A549 (cell line): ENCODE results near the gene ANAPC5. TPM values are rescaled to one million over a fixed set of nuclear protein-coding genes. Genes with fewer than 3 reads are reported as not detected.
"Not testable (repeated sequence)": the region's sequence is repeated elsewhere in the genome, so short reads cannot be mapped to it uniquely, and the experiment has no call there.

Source experiments
- ATAC-seq, 2 experiments: fragments of 200-7000 bp in 1 of 2; fragments of >200 bp in 1 of 2; cut with Nextera tagmentation in 1 of 2; cut with Tn5 transposase in 1 of 2; 3 replicates each; pipeline versions ENCODE4 v1.8.0 to v1.9.1; 2018 to 2020; ENCODE audit warnings: mild to moderate bottlenecking in 1 of 2, moderate library complexity in 1 of 2
- CTCF ChIA-PET: fragments of 300-600 bp; sonication (Branson Sonifier 250); formaldehyde crosslinking; extraction: SDS; loops from one replicate; lab custom pipeline; 2021; ENCODE audit warnings: antibody characterized with exemption, inconsistent platforms; lab: Yijun Ruan, JAX
- POLR2A ChIA-PET: fragments of 350-600 bp; formaldehyde crosslinking; extraction: SDS; loops from one replicate; lab custom pipeline; 2021; ENCODE audit warnings: antibody characterized with exemption, inconsistent platforms; lab: Yijun Ruan, JAX
- DNase-seq, 2 experiments: peaks; one replicate each; pipeline versions ENCODE4 v3.0.0 to v3.0.0-alpha.2; 2011 to 2016; ENCODE audit warnings: low read depth in 1 of 2, low spot score in 1 of 2
- FAIRE-seq: peaks from 2 replicates; lab custom pipeline; 2011; peaks lifted over from hg19 to GRCh38; lab: Jason Lieb, UNC
- H3K27ac ChIP-seq, 2 experiments: fragments of >200 bp; sonication (Bioruptor Twin); formaldehyde crosslinking; 3 replicates each; pipeline ENCODE4 v1.5.1; 2016 to 2017
- H3K4me1 ChIP-seq: fragments of >200 bp; sonication (Bioruptor Twin); formaldehyde crosslinking; 3 replicates; pipeline ENCODE4 v1.6.1; 2016
- H3K4me2 ChIP-seq: fragments of >200 bp; sonication (Bioruptor Twin); formaldehyde crosslinking; 3 replicates; pipeline ENCODE4 v1.6.1; 2016
- H3K4me3 ChIP-seq: fragments of >200 bp; sonication (Bioruptor Twin); formaldehyde crosslinking; 3 replicates; pipeline ENCODE4 v1.5.1; 2016
- H3K9me3 ChIP-seq: fragments of >200 bp; sonication (Bioruptor Twin); formaldehyde crosslinking; 3 replicates; pipeline ENCODE4 v1.6.1; 2016
- CTCF ChIP-seq: fragments of >200 bp; sonication (Bioruptor Twin); formaldehyde crosslinking; IDR thresholded peaks from 3 replicates; pipeline ENCODE4 v1.5.1; 2016
- EHMT2 ChIP-seq: fragments of 200-600 bp; sonication (generic); IDR thresholded peaks from 2 replicates; pipeline ENCODE4 v1.6.1; 2016; ENCODE audit warnings: antibody characterized with exemption, low read depth, mild to moderate bottlenecking, moderate library complexity
- GATA3 ChIP-seq: IDR thresholded peaks from 2 replicates; pipeline ENCODE4 v1.6.1; 2012; ENCODE audit warnings: borderline replicate concordance
- HES2 ChIP-seq: fragments of >200 bp; sonication (Bioruptor Twin); formaldehyde crosslinking; IDR thresholded peaks from 2 replicates; pipeline ENCODE4 v1.6.1; 2016
- HOXB13 ChIP-seq: fragments of 250-450 bp; sonication (Bioruptor Pico); IDR thresholded peaks from 2 replicates; pipeline ENCODE4 v1.5.0; 2020; ENCODE audit warnings: low read depth, mild to moderate bottlenecking, moderate library complexity
- HOXB5 ChIP-seq: fragments of 250-450 bp; sonication (Bioruptor Pico); IDR thresholded peaks from 2 replicates; pipeline ENCODE4 v1.5.0; 2020; ENCODE audit warnings: mild to moderate bottlenecking, moderate library complexity
- JUNB ChIP-seq: fragments of >200 bp; sonication (Bioruptor Twin); formaldehyde crosslinking; IDR thresholded peaks from 2 replicates; pipeline ENCODE4 v1.6.1; 2016
- KDM5A ChIP-seq: fragments of 200-600 bp; sonication (generic); IDR thresholded peaks from 2 replicates; pipeline ENCODE4 v1.6.1; 2016; ENCODE audit warnings: antibody characterized with exemption, mild to moderate bottlenecking
- MAFK ChIP-seq: fragments of 450-650 bp; IDR thresholded peaks from 2 replicates; pipeline ENCODE4 v1.6.1; 2014; ENCODE audit not compliant: partially characterized antibody
- MAX ChIP-seq: IDR thresholded peaks from 2 replicates; pipeline ENCODE4 v1.6.1; 2012
- NFE2L2 ChIP-seq: fragments of 150-350 bp; conservative IDR thresholded peaks from 2 replicates; pipeline ENCODE4 v1.6.1; 2014; ENCODE audit warnings: low read length
- NPAS2 ChIP-seq: fragments of 250-450 bp; sonication (Bioruptor Pico); IDR thresholded peaks from 2 replicates; pipeline ENCODE4 v1.8.0; 2022; ENCODE audit warnings: mild to moderate bottlenecking, moderate library complexity, borderline replicate concordance
- RNF2 ChIP-seq: fragments of 200-600 bp; sonication (generic); IDR thresholded peaks from 2 replicates; pipeline ENCODE4 v1.6.1; 2016; ENCODE audit warnings: low read depth, mild to moderate bottlenecking, antibody characterized with exemption, moderate library complexity, borderline replicate concordance
- ZC3H11A ChIP-seq: fragments of 450-650 bp; IDR thresholded peaks from 2 replicates; pipeline ENCODE4 v1.6.1; 2014; ENCODE audit warnings: antibody characterized with exemption, mild to moderate bottlenecking
- WGBS: methylation state at CpG from one replicate; pipeline ENCODE4 v1.1.6; 2017; ENCODE audit errors: missing lambda C conversion rate; 5-methylcytosine and 5-hydroxymethylcytosine counted together
- polyA plus RNA-seq, 4 experiments: library from polyadenylated mRNA; depleted of rRNA in 3 of 4; stranded (reverse); fragments of >200 nt; fragmentation: RNase III in 1 of 4; extraction: RNeasy Plus Mini Kit Qiagen cat#74134 plus additional on column Dnase treatment in 1 of 4; gene quantifications; 2 replicates in 3 of 4; 3 replicates in 1 of 4; pipeline ENCODE4 v1.2.3, GENCODE V29; 2011 to 2017

Gene ANAPC5
- polyA plus RNA-seq, 2 of the 4 experiments (the other 2 are of a cell fraction): 91.6 to 225 TPM

- TF ChIP-seq ZC3H11A (no peak), KDM5A (no peak), GATA3 (no peak)
Measured at GRCh38 chr12:121391619-121392324, 39.6 kb upstream of the ANAPC5 start (continued).

GRCh38 chr12:121390856-121391255 is 38.6 kb upstream of the ANAPC5 start:
- ChIA-PET POLR2A (no interaction called here), CTCF (no interaction called here)
- Histone ChIP-seq H3K9me3 (no peaks in the 10 kb centered on the region), H3K4me3 (no peak overlapping the region), H3K4me2 (no peak overlapping the region), H3K4me1 (peaks cover 7% of the 10 kb centered on the region; the same call in 2 of the 3 replicates), H3K27ac (no peak overlapping the region)
- no peak for DNase-seq
- no peak for ATAC-seq
- no peak for TF ChIP-seq RNF2
- TF ChIP-seq EHMT2: no peak
- no peak for TF ChIP-seq JUNB
- no peak for TF ChIP-seq MAFK
- no peak for TF ChIP-seq HOXB5 (CRISPR knock-in tag)
- TF ChIP-seq CTCF: no peak
- no peak for TF ChIP-seq HES2
- TF ChIP-seq NPAS2 (CRISPR knock-in tag): no peak
- no peak for TF ChIP-seq ZC3H11A
- no peak for TF ChIP-seq HOXB13 (CRISPR knock-in tag)
- no peak for TF ChIP-seq MAX
- WGBS: 80% methylated on average over 2 of the region's 2 CpGs
- FAIRE-seq: no peak

GRCh38 chr12:121388421-121388981 is 36.3 kb upstream of the ANAPC5 start:
- DNase-seq (peak in 1 of 2 experiments; percentile 32), FAIRE-seq (no peak), ATAC-seq (peak; percentile 56 to 62; a peak in 5 of 6 replicates)
- TF ChIP-seq JUNB (no peak), NFE2L2 (peak; percentile 65), MAFK (peak; percentile 47)
- ChIA-PET POLR2A (no interaction called here), CTCF (interaction anchor here (1.2 to 1.6 kb wide), 3 partner anchors 11 to 54 kb away, joined by 3 to 7 read pairs (median 3); no protein-coding TSS in a partner anchor)
- H3K4me1 ChIP-seq: peaks cover 7% of the 10 kb centered on the region; the same call in 2 of the 3 replicates
- WGBS: 61% methylated on average over 5 of the region's 5 CpGs
- no peaks in the 10 kb centered on the region for H3K9me3 ChIP-seq
- peak overlapping the region in 1 of 2 experiments; percentile 14; a peak in 1 of 6 replicates for H3K27ac ChIP-seq
- H3K4me2 ChIP-seq: 0 out of 3 replicates have a peak overlapping the region, but pooled peaks have one; percentile 29
- no peak overlapping the region for H3K4me3 ChIP-seq

- H3K9me3 ChIP-seq, DNase-seq, POLR2A ChIA-PET, ATAC-seq, H3K4me3 ChIP-seq, FAIRE-seq, H3K4me1 ChIP-seq, H3K4me2 ChIP-seq, H3K27ac ChIP-seq: not testable (repeated sequence)
- CTCF ChIA-PET: interaction anchor here (1.4 to 2.0 kb wide), 2 partner anchors 12 to 21 kb away, joined by 4 to 6 read pairs; no protein-coding TSS in a partner anchor
- WGBS: 66% methylated on average over 6 of the region's 6 CpGs
Measured at GRCh38 chr12:121384891-121385290, 32.7 kb upstream of the ANAPC5 start.
